CD4-positive, alpha-beta T cell treated with Interleukin-4 for 4 hours (primary cell): ENCODE measurements around the gene DDX23.
A peak's percentile ranks its signal among the peaks of the same experiment; 100 is the strongest.

Source experiments
- DNase-seq: peaks from one replicate; pipeline ENCODE4 v3.0.0-alpha.2; 2020

Gene DDX23

DNA sequence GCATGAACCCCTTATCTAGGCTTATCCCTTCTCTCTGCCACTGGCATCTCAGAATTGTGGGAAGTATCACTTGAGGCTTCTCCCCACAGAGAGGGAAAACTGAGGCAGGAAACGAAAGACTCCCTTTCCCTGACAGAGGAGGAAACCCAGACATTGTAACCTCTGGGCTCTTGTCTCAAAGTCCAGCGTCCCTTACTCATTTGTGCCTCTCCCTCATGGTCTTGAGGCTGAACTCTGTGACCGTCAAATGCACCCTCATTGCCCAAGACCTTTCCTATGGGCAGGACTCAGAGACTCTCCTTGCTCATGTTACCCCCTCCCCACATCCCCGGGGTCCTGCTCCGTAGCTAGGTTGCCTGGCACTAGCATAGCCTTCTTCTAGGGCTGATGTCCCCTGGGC, 29.8 kb downstream of the DDX23 start:
- no peak for DNase-seq

DNA sequence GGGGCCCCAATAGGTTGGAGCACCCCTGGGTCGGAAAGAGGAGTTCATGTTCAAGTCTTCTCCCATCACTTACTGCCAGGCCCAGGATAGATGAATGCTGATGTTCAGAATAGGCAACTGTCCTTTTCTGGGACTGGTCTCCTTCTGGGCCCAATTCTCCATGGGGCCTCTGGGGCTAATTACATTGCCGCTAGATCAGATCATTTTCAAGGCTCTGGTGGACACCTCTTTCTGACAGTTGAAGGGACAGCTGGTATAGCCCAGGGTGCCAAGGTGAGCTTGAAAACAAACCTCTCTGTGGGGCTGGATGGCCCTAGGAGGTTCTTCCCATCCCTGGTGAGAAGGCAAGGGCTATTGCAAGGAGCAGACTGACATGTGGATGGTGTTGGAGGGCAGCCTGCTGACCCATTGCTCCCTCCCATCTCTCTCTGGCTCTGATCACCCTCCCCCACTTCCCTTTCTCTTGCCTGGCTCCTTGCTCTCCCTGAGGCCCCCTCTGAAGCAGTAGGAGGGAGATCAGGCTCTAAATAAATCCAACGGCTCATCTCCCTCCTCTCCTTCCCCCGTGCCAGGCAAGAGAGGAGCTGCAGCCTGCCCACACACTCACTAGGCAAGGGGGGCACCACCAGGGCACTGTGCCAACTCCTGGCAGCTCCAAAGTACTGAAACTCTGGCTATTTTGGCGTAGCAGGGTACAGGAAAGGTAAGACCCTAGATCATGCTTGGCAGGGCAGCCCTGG, 31.8 kb downstream of the DDX23 start:
- DNase-seq: no peak

DNA sequence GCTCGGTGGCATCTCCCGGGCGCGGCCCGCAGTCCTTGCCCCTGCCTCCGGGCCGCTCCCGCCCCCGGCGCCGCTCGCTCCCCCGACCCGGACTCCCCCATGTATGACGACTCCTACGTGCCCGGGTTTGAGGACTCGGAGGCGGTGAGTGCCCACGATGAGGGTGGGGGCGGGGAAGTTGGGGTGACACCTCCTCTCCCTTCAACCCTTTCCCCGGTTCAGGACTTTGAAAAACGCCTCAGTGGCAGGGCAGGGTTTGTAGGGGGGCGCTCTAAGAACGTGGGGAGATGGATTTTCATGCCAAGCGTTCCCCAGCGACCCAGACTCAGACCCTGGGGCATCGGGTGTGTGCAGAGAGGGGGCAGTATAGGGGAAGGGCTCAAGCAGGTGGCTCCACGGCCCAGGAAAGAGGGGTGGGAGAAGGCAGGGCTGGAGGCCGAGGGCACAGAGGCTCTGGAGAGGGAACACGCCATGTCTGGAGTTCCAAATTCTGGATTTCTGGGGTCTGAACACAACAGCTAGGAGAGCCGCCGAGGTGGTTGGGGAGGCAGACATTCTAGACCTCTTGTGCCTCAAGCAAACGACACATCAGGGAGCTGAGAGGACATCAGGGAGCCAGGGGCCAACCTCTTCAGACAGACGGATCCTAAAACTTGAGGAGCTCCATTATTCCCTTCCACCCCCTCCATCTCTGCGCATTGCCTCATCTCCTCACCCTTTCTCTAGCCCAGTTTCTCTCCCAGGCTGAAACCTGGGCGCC, 33.0 kb downstream of the DDX23 start:
- peak; percentile 9 for DNase-seq

DNA sequence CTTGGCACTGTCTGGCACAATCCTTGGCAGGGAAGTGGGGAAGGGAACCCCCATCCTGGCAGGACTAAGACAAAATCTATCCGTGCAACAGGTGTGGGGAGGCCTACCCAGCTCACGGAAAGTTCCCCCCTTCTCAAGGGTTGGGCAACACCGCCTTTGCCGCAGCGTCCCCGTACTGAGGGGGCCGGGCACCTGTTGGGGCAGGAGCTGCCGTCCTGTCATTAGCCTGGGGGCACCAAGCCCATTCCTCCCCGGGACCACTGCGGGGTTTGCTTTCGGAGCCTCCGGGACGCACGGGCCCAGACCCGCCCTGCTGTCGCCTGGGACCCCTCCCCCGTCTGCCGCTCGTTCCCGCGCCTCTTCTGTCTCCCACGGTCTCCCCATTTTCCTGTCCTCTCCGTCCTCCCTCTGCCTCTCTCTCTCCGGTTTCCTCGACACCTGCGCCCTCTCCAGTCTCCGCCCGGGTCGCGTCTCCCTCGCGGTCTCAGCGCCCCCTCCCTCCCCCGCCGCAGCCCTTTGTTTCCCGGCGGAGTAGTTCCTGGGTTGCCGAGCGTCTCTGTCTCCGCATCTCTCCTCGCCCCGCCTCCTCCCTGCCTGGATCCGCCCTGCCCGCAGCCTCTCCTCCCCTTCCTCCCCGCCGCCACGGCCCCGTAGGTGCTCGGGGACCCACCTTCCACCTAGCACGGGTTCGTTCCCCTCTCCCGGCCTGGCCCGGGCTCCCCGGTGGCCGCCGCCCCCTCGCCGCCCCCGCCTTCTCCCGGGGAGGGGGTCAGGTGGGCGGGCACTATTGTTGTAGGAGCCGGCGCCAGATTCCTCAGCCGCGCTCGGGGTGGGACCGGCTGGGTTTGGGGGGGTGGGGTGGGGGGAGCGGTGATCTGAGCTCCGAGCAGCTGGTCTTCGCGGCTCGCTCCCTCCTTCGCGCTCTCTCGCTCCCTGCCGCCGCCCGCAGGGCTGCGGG, 33.8 kb downstream of the DDX23 start, which contains the start of gene CACNB3:
Gene CACNB3, plus strand, starts transcription at position 624 of the 958 bp plus-strand sequence. CDS start 434 bp downstream, outside the sequence.
- peak; percentile 68 for DNase-seq

DNA sequence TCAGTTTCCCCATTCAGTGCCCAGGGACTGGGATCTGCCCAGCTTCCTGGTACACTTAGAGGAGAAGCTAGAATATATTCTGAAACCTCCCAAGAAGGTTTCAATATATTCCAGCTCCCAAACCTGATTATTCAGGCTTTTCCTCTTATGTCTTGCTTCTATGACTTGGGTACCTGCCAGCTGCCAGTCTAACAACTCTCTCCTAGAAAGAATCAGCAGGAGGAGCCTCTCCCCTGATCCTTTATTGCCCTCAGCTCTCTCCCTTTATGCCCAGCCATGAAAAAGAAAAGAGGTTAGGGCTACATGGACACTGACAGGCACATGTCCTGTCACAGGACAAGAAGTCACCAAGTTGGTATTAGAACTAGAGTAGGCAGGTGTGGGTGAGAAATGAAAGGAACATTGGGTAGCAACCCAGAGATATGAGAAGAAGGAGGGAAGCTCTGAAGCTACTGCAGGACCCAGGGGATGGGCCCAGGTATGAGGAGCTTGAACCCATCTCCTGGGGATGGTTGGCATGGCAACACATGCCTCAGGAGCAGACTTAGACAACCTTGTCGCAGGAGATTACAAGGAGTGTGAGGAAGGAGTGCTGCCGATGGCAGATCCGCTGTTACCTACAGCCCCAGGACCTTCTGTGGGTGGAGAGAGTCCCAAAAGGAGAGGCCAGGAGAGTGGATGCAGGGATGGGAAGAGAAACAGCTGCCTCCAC, 35.7 kb downstream of the DDX23 start:
- DNase-seq: no peak

DNA sequence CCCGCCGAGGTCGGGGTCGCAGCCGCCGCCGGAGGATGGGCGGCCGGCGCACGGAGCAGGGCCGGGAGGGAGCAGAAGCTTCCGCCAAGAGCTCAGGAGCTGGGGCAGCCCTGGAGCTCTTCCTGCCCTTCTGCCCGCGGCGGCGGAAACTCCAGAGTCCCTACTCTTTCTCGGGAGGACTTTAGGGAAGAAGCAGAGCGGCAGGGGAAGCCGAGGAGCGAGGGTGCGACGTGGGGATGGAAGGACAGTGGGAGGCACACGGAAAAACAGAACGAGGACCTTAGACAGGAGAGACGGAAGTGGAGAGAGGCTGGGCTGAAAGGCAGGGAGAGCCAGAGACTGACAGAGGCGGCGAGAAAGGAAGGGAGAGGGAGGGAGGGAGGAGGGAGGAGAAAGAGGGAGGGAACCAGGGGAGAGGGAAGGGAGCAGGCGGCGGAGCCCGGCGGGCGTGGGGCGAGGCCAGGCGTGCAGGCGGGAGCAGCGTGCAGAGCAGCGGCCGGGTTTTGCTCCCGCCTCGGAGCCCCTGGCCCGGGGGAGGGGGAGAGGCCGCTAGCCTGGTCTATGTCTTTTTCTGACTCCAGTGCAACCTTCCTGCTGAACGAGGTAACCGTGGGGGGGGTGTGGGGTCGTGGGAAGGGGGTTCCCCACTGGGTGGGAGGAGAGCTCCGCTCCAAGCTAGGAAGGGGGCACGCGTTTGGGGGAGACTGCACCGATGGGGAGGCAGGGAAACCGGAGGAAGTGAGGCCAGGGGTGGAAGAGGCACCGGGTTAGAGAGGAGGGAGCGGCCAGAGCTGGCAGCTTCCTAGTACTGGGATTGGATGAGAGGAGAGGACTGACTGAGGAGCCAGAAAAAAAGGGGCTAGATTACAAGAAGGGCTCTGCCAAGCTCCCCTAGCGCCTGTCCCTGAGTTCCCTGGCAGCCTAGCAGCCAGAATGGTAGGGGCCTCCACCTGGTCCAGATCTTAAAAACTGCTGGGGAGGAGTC, 36.5 kb downstream of the DDX23 start:
- DNase-seq: peak; percentile 19

DNA sequence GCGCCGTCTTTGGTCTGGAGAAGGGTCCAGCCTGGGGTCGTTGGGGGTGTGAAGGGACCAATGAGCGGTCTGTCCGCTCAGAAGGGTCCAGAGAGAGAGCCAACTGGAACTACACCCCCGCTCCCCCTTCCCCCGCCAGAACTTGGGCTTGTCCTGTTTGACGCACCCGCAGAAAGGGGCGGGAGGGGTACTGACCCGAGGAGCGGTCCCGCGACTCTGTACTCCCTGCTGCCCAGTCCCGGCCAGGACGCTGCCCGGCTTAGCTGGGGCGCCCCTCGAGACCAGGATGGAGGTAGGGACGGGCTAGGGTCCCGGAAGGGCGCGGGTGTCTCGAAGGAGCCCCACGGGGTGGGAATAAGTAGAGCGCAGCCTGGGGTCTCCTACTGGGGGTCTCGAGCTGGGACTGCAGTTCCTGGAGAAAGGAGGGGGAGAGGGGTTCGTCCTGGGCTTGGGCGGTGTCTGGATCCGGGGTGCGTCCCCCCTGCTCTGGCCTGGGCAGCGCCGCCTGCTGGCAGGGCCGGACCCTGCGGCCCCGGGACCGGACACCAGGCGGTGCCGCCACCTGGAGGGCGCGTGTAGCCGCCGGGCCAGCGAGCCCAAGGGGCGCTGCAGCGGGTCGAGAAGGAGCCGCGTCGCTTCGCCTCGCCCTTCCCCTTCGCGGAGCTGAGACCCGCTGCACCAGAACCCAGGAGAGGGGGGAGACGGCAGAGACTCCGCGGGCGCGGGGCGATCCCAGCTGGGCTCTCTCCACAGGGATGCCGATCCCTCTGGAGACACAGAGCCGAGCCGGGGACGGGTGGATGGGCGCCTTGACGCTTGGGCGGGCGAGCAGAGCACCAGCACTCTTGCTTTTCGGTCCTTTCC, 37.5 kb downstream of the DDX23 start:
- peak; percentile 66 for DNase-seq

DNA sequence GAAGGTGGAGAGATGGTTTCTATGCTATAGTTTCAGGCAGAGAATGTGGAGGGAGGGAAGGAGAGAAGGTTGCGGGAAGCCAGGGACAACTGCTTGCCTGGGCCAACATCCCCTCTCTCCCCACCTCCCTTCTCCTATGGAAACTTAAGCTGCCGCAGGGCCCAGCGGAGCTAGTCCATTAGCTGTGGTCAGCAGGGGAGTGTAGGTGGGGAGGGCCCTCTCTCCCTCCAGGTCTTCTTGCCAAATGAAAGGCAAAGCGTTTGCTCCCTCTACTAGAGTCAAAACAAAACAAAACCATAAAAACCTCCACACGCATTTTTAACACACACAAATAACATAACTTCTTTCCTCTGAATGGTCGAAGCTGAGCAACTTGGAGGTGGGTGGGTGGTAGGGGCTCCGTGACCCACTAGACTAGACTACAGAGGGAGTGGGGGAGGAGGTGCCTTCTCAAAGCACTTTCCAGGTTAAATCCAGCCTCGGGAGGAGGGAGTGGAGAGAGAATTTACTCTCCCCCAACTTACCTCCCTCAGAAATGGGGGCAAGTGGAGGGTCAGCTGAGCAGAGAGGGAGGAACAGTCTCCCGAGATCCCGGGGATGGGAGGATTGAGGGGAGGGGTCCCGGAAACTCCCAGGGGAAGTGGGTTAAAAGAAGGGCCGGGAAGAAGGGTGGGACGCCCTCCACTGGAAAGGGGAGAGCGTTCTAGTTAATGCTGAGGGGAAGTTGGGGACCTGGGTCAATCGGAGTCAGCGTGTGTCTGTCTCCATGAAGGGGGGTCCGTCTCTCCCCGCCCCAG, 38.3 kb downstream of the DDX23 start:
- no peak for DNase-seq

DNA sequence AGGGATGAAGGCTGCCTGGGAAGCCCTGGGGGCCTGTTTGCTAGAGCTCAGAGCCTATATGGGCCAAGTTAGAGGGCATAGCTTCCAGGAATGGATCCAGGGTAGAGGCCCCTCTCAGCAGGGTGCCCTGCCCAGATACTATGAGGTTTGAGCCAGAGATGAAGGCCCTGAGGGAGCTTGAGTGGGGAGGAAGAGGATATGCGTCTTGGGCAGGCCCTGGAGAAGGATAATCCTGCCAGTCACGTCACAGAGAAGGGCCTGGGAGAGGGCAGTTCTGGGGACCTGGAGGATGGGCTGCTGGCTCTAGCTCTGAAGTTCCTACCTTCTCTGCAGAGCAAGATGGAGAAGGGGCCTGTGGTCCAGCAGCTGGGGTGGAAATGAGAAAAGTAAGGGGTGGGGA, 39.6 kb downstream of the DDX23 start:
- DNase-seq: no peak

DNA sequence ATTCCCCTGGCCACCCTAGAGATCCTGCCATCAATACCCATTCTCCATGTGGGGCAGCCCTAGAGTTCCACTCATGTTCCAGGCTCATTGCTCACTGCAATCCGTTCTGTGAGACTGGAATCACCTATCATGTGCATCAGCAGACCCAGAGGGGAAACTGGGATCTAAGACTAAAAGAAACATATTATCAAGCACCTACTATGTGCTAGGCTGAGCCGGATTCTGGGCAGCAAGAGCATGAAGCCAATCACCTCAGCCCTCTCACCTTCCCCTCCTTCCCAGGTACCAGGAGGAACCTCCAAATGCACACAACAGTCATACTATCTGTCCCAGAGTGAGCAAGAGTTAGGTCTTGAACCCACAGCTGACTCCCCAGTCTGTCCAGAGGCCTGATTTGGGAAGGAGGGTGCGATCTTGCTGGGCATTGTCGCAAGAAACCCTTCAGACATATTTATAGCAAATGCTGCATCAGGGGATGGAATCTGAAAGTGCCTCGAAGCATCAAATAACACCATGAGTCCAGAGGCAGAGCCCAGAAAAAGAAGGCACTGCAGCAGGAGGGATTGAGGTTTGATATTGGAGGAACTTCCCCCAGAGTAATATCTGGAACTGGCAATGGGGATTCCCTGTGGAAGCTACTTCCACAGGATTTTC, 40.4 kb downstream of the DDX23 start:
- no peak for DNase-seq

DNA sequence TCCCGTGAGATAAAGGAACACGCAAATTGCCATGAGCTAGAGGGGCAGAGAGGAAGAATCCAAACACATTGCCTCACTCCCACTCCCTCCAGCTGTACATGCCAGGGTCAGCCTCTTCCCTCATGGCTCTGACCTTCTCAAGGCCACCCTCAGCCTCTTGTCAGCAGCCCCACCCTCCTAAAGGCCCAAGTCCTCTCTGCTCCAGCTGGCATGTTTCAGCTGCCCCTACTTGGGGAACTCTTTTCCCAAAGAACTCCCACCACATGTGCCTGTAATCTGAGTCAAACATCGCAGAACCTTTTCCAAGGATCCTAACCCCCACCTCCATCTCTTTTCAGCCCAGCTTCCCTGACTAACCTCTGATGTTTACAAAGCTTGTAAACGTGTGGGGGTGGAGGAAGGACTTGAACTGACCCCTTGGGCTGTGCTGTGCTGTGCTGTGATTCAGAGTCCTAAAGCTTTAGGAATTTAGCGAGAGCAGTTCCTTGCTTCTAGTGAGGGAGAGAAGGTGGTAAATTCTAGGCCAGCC, 41.0 kb downstream of the DDX23 start:
- DNase-seq: no peak

DNA sequence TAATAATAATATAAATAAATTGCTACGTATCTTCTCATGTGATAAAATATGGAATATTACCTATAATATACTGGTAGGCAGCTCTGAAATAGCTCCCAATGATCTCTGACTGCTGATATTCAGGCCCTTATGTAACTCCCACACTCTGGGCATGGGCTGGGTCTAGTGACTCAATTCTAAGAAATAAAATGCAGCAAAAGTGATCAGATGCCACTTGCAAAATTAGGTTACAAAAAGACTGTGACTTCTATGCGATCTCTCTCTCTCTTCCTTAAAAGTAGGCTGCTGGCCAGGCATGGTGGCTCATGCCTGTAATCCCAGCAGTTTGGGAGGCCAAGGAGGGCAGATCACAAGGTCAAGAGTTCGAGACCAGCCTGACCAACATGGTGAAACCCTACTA, 44.0 kb downstream of the DDX23 start:
- no peak for DNase-seq

DNA sequence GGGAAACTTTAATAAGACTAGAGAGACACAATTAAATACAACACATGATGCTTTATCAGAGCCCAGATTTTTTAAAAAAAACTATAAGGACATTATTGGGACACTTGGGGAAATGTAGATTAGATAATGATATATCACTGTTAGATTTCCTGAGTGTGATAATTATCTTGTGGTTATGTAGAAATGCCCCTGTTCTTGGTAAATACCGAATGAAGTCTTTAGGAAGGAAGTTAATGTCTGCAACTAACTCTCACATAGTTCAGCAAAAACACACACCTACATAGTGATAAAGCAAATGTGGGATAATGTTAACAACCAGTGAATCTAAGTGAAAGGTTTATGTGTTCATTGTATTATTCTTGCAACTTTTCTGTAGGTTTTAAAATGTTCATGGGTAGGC, 48.3 kb downstream of the DDX23 start:
- no peak for DNase-seq

DNA sequence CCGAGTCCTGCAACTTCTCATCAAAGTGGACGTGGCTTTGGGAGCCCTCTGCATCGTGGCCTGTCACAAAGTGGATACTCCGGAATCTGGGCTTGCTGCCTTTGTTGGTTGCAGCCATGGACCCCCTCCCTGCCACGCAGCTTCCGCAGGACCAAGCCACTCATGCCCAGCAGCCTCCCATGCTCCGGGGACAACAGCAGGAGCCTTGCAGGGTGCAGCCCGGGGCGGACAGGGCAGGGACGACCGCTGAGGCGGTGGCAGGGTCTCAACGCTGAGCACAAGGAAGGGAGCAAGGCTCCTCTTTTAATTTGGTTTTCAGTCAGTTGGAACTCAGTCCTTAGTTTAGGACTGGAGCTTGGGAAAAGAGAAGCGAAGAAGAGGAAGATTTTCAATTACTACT, 51.0 kb downstream of the DDX23 start:
- DNase-seq: no peak

DNA sequence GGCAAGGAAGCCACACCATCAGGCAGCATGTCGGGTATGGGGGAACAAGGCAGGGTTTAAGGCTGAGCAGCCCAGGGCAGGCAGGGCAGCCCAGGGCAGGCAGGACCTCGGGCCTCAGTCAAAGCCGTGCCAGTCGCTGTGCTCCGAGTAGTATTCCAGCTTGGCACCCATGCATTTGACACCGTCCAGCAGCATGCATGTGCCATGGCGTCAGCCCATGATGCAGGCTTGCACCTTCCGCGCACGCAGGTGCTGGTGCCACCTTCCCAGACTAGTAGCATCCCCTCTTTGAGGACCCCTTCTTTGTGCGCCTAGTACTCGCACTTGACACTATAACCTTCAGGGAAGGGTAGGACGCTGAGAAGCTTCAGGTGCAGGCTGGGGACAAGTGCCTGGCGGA, 51.5 kb downstream of the DDX23 start:
- DNase-seq: no peak

DNA sequence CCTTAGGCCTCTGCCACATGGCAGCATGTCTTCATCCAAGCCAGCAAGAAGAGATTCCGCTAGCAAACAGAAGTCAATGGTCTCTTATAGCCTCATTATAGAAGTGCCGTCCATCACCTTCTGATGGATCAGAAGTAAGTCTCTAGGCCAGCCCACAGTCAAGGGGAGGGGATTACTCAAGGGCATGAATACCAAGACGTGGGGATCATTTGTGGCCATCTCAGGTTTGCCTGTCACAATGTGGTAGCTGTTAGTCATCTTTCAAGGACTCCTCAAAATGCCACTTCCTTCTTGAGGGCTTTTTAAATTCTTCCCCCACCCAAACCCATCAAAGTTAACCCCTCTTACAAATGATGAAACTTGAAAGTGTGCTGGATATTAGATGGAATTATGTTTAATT, 55.0 kb downstream of the DDX23 start:
- no peak for DNase-seq

DNA sequence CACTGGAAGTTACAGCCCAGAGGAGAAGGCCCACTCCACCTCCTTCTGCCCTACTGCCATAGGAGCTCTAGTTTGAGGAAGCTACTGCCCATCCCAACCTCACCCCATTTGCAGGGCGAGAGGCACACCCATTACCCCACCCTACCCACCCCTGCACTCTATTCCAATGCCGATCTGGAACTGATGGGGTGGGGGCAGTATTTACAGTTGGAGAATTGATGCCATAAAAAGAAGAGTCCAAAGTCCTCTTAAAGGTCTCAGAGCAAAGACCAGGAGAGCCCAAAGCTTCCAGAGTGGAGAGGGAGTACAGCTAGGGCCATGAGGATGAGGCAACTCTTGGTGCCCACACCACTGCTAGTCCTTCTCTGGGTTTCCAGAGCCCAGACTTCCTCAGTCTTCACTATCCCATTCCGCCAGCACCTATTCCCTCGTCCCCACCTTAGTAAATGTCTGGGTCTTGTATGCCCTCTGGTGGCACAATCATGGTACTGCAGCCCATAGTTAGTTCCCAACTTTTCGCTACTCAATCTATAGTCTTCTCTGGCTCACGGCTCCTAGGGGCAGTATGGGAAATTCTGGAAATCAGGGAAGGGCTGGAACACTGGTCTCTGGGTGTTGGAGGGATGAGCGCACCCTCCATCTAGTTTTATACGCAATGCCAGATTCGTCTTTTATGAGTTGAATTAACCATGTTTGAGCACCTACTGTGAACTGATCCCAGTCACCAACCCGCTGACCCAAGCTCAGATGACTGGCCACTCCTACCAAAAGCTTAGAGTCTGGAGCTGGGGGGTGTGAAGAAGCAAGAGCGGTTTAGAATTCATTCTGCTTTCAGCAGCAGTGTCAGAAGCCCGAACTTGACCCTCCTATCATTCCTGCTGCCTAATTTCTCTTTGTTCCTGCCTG, 56.2 kb downstream of the DDX23 start:
- DNase-seq: peak; percentile 54
